GM12872 (cell line): Measurements from ENCODE around the gene IGLL1.

Experiments used
- CTCF ChIP-seq: IDR thresholded peaks from 3 replicates; pipeline ENCODE4 v1.5.1; 2011; ENCODE audit warnings: low read depth, mild to moderate bottlenecking, low read length, moderate library complexity; ENCODE audit not compliant: insufficient read depth

Gene IGLL1

GRCh38 chr22:23557467-23557866, 22.6 kb downstream of the IGLL1 start:
- TF ChIP-seq CTCF = no peak

DNA sequence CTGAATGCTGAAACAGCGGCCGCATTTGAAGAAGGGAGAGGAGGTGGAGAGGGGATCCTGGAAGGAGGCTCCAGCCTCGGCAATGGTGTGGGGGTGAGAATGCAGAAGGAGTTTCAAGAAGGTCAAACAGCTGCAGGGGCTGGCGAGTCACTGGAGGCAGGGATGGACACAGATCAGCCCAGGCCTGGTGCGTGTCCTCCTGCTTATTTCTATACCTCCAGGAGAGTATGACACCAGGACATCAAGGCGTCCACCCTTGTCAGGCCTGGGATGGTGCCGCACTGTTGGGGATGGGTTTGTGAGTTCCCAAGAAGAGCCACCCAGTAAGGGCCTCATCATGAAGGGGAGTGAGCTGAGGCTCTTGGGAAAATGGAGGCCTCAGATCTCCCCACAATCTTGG, 23.1 kb downstream of the IGLL1 start:
- TF ChIP-seq CTCF = no peak

DNA sequence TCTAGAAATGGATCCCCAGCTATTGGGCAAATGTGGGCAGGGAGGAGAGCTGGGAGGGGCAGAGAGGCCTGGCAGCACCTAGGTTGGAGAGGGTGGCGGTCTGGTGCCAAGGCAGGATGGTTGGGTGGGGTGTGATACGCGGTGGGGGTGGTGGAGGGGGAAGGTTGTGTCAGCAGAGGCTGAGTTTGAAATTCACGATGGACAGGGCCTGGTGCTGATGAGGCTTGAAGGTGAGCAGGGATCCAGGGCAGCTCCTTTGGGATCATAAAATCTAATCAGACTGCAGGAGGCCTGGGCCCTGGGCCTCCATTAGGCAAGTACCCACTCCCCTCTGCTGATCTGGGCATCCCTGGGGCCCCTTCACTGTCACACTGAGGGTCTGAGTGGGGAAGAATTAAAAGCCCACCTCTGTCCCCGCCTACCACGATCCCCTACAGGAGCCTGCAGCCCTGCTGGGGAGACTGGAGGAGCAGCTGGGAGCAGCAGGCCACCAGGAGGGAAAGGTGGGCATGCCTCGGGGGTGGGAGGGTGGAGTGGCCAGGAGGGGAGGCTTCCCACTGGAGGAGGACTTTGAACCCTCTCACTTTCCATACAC, 24.0 kb downstream of the IGLL1 start:
- TF ChIP-seq CTCF = no peak

- no peak for TF ChIP-seq CTCF
Measured at GRCh38 chr22:23555118-23555517, 25.0 kb downstream of the IGLL1 start.

- no peak for TF ChIP-seq CTCF
Measured at GRCh38 chr22:23553924-23554870, 25.9 kb downstream of the IGLL1 start.

- TF ChIP-seq CTCF = no peak
Measured at GRCh38 chr22:23553438-23553837, 26.7 kb downstream of the IGLL1 start.

- no peak for TF ChIP-seq CTCF
Measured at GRCh38 chr22:23552573-23552972, 27.5 kb downstream of the IGLL1 start.
